ENCODE measurements around the gene REN. TPM values are rescaled to one million over a fixed set of nuclear protein-coding genes. Genes with fewer than 3 reads are reported as not detected.
A peak's percentile ranks its signal among the peaks of the same experiment; 100 is the strongest.

REN gene
- total and polyA plus RNA-seq, 12 donors, result 0.24 to 3.6 (median 0.95) TPM; not detected in 3

- no peaks in the 10 kb centered on the region for H3K9me3 ChIP-seq (replicated peaks in 1 of 3)
- peak in 6 of 7 donors; percentile 44 to 70 (median 60) for DNase-seq
- intact Hi-C loops (cut with DNase I), result no loop called here
- peak in 1 of 6 experiments; percentile 4 for TF ChIP-seq CTCF (IDR thresholded peaks at IDR 0.05)
- TF ChIP-seq POLR2A (IDR thresholded peaks at IDR 0.05), result no peak
- H3K27me3 ChIP-seq, result no peaks in the 10 kb centered on the region
- no peak overlapping the region for H3K4me3 ChIP-seq
- H3K36me3 ChIP-seq (replicated peaks in 1 of 2), result no peaks in the 10 kb centered on the region
- H3K27ac ChIP-seq, result peak overlapping the region in 1 of 5 donors; percentile 36
- 48 to 61% (median 55%) methylated on average over 12 to 18 of the region's 18 CpGs for WGBS, 4 donors
- H3K4me1 ChIP-seq (replicated peaks in 1 of 2), result no peaks in the 10 kb centered on the region
These were observed 32.5 kb upstream of the REN start for GRCh38 chr1:204198348-204199340.

- 81 to 91% (median 83%) methylated on average over 5 of the region's 5 CpGs for WGBS, 4 donors
- H3K36me3 ChIP-seq (replicated peaks in 1 of 2), result no peaks in the 10 kb centered on the region
- no peak overlapping the region for H3K27ac ChIP-seq
- no peak for DNase-seq
- no peak overlapping the region for H3K4me3 ChIP-seq
- no peaks in the 10 kb centered on the region for H3K27me3 ChIP-seq
- no peak for TF ChIP-seq CTCF (IDR thresholded peaks at IDR 0.05)
- TF ChIP-seq POLR2A (IDR thresholded peaks at IDR 0.05), result no peak
- intact Hi-C loops (cut with DNase I), result no loop called here
- H3K9me3 ChIP-seq (replicated peaks in 1 of 3), result no peaks in the 10 kb centered on the region
- no peaks in the 10 kb centered on the region for H3K4me1 ChIP-seq (replicated peaks in 1 of 2)
These were observed 30.9 kb upstream of the REN start for GRCh38 chr1:204197068-204197467.

- no peak within 1 kb of the TSS for H3K4me3 ChIP-seq
- H3K27me3 ChIP-seq, result no peaks in the 10 kb centered on the region
- no peaks in the 10 kb centered on the region for H3K4me1 ChIP-seq (replicated peaks in 1 of 2)
- TF ChIP-seq POLR2A (IDR thresholded peaks at IDR 0.05), result no peak
- TF ChIP-seq CTCF (IDR thresholded peaks at IDR 0.05), result no peak
- H3K9me3 ChIP-seq (replicated peaks in 1 of 3), result no peaks in the 10 kb centered on the region
- no peak within 1 kb of the TSS for H3K27ac ChIP-seq
- no peak for DNase-seq
- no peaks in the 10 kb centered on the region for H3K36me3 ChIP-seq (replicated peaks in 1 of 2)
- intact Hi-C loops (cut with DNase I), result no loop called here
- WGBS, 4 donors, result 63 to 71% (median 66%) methylated on average over 13 to 18 of the region's 18 CpGs
These were observed 30.1 kb upstream of the REN start, which contains the start of gene KISS1 for GRCh38 chr1:204196068-204196795. TSS of gene KISS1 (minus strand) at chr1:204196491. CDS start at chr1:204192876, 3,615 bp downstream.

GRCh38 chr1:204194771-204195170 lies 28.6 kb upstream of the REN start:
- no peaks in the 10 kb centered on the region for H3K9me3 ChIP-seq (replicated peaks in 1 of 3)
- 64 to 75% (median 72%) methylated on average over 6 to 7 of the region's 7 CpGs for WGBS, 4 donors
- intact Hi-C loops (cut with DNase I), result no loop called here
- DNase-seq, result no peak
- TF ChIP-seq CTCF (IDR thresholded peaks at IDR 0.05) (no peak), POLR2A (IDR thresholded peaks at IDR 0.05) (no peak)
- no peaks in the 10 kb centered on the region for H3K4me1 ChIP-seq (replicated peaks in 1 of 2)
- no peak overlapping the region for H3K27ac ChIP-seq
- H3K36me3 ChIP-seq (replicated peaks in 1 of 2), result no peaks in the 10 kb centered on the region
- no peak overlapping the region for H3K4me3 ChIP-seq
- peaks cover 6% of the 10 kb centered on the region for H3K27me3 ChIP-seq
